HG02870 (cell line): ENCODE results near the gene ASPDH.

ENCODE experiments used
- ATAC-seq: cut with Tn5 transposase; IDR thresholded peaks from one replicate; pipeline ENCODE4 v1.9.1; 2021; ENCODE audit warnings: mild to moderate bottlenecking, moderate library complexity; ENCODE audit not compliant: unreplicated experiment

The ASPDH gene

DNA sequence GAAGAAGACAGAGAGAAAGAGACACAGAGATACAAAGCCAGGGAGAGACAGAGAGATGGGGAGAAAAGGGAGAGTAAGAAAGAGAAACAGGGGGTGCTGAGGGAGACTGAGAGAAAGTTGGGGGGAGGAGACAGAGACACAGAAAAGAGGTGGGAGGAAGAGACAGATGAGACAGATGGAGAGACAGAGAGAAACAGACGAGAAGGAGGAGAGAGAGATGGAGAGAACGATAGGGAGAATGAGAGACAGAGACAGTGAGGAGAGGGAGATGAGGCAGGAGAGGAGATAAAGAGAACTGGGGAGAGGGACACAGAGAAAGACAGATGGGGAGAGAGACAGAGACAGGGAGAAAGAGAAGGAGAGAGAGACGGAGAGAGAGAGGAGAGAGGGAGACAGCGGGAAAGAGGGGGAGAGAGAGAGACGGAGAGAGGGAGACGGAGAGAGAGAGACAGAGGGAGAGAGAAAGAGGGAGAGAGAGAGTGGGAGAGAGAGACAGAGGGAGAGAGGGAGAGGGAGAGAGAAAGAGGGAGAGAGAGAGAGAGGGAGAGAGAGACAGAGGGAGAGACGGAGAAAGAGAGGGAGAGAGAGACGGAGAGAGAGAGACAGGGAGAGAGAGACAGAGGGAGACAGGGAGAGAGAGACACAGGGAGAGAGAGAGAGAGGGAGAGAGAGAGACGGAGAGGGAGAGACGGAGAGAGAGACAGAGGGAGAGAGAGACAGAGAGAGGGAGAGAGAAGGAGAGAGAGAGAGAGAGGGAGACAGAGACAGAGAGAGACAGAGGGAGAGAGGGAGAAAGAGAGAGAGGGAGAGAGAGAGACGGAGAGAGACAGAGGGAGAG is 15.3 kb downstream of the ASPDH start:
- no peak for ATAC-seq

DNA sequence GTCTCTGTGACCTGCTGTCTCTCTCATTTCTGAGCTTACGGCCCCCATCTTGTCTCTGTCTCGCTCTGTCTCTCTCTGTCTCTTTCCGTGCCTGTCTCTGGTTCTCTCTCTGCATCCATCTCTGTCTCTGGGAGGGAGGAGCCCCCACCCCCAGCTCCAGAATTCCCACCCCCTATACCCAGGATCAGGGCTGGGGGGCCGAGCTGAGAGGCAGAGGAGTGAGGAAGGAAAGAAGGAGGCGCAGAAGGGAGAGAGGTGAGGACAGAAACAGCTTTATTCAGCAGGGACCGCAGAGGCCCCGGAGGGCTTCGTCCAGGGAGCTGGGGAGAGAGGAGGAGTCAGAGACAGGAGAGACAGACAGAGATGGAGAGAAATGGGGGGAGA is 16.7 kb downstream of the ASPDH start:
- no peak for ATAC-seq

DNA sequence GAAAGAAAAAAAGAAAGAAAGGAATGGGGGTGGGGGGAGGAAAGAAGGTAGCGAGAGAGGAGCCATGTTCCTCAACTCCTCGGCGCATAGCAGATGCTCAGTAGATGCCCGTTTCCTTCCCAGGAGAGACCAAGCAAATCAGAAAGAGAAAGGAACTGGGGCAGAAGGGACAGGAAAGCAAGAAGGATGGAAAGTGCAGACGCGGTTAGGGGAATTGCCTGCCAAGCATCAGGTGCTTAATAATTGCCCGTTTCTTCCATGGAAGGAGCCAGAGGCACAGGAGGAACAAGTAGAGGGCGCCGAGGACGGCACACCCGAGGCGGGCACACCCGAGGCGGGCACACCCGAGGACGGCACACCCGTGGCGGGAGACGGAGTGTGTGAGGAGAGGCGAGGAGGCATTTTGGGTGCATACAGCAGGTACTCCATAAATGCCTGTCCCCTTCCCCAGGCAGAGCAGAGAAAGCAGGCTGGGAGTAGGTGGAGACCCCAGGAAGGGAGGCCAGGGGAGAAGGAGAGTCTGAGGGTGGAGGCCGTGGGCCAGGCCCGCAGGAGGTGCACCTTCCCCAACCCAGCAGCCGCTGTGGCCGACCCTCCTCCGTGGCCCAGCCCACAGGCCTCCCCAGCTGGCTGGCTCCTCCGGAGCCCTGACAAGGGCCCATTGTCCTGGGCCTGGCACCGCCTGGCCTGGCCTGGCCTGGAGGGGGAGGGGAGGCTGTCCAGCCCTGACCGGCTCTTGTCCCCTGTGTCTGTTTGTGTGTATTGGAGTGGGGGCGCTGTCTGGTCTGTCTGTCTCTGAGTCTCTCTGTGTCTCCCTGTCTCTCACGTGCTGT is 17.3 kb downstream of the ASPDH start:
- ATAC-seq: no peak

DNA sequence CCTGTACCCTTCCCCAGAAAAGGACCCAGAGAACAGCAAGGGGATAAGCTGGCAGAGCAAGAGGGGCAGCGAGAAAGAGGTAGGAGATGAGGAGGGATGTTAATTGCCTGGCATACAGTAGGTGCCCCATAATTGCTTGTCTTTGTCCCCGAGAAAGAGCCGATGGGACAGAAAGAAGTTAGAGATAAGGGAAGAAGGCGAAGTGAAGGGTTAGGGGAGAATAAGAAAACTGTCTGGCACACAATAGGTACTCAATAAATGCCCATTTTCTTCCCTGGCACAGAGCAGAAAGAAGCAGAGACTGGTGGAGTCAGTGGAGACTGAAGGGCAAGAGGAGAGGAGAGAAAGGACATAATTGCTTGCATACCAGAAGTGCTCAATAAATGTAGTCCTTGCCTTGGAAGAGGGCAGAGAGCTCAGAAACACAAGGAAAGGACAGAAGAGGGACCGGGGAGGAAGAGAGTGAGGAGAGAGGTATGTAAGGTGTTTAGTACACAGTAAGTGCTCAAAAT is 18.6 kb downstream of the ASPDH start:
- no peak for ATAC-seq

DNA sequence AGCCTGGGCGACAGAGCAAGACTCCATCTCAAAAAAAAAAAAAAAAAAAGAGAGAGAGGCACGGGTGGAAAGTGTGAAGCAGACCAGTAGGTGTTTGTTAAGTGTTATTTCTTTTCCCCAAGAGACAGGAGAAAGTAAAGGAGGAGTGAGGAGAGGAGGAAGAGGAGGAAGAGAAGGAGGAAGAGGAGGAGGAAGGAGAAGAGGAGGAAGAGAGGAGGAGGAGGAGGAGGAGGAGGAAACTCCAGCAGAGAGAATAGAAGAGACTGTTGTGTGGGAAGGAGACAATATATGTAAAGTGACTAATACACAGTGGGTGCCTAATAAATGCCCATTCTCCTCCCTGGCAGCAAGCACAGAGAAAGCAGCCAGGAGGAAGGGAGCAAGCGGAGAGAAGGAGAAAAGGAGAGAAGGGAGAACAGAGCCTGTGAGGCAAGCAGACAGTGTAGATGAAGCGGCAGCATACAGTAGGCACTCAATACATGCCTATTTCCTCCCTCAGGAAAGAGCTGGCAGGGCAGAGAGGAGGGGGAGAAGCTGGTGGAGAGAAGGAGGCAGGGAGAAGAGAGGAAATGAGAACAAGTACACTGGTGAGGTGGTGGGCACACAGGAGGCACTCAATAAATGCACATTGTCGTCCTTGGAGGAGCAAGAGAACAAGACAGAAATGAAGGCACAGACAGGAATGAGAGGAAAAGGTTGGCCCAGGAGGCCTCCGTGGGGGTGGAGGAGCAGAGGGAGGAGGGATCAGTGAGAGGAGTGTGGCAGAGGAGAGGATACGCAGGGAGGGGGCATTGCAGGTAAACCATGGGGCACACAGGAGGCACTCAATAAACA is 19.3 kb downstream of the ASPDH start:
- ATAC-seq: no peak

DNA sequence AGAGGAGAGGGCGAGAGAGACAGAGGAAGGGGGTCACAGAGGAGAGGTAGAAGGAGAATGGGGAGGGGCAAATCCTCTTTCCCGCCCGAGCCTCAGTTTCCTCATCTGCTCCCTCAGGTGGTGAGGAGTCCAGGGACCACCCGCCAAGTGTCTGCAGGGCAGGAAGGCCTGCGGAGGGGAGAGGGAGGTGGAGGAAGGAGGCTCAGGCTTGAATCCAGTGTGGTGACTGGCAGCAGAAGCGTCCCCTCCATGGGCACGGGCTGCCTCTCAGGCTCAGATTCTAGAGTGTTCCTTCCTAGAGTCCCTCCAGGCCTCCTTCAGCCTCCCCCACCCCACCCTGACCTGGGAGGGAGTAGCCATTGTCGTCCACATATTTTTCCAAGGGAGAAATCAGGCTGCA is 20.5 kb downstream of the ASPDH start:
- ATAC-seq: no peak

DNA sequence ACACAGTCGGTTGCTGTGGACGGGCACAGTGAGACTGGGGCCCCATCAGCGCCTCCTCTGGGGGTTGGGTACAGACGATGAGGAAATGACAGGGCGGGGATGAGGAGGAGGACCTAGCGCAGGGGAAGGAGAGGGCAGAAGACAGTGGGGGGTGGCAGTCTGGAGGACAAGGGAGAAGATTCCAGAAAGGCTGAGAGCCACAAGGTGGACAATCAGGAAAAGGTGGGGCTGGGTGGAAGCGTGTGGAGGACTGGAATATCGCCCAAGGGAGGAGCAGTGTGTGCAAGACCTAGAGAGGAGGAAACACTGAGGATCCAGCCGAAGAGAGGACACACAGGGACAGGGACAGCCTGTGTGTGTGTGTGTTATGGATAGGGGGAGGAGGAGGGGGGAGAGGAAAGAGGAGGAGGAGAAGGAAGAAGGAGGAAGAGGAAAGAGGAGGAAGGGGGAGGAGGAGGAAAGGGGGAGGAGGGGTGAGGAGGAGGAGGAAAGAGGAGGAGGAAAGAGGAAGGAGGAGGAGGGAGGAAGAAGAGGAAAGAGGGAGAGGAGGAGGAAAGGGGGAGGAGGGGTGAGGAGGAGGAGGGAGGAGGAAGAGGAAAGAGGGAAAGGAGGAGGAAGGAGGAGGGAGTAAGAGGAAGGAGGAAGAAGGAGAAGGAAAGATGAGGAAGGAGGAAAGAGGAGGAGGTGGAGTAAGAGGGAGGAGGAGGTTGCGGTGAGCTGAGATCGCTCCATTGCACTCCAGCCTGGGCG is 21.2 kb downstream of the ASPDH start:
- no peak for ATAC-seq

DNA sequence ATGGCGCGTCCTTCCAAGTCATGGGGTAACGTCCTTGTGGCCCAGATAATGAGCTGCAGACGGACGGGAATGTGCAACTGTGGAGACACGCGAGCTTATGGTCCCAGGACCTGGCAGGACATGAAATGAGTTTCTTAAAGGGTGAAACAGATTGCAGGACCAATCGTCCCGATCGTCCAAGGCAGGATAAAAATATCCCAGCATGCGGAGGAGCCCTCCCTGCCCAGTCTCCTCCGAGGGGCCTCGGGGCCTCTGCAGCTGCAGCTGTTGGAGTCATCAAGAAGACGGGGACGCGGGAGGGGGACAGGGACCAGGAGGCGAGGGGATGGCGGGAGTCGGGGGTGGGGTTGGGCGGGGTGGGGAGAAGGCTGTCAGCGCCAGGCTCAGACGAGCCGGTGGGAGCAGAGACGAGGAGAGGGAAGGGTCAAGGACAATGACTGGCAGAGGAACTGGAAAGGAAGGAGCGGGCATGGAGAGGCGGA is 22.7 kb downstream of the ASPDH start:
- no peak for ATAC-seq

DNA sequence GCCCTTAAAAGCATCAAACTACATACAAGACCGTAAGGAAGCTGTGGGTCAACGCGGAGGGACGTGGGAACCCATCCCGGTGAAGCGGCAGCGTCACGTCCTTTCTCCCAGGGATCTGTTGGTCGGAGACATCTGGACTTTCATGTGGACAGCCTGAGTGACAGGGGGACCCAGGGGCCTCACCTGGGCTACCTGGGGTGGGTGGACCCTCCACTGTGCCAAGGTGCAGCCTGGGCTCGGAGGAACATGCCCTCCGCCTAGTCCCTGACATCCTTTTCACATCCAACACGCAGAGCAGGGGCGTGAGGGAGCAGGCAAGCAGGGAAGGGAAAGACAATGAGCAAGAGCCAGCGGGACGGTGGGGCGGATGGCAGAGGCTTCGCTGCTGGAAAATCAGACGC is 23.3 kb downstream of the ASPDH start:
- no peak for ATAC-seq

DNA sequence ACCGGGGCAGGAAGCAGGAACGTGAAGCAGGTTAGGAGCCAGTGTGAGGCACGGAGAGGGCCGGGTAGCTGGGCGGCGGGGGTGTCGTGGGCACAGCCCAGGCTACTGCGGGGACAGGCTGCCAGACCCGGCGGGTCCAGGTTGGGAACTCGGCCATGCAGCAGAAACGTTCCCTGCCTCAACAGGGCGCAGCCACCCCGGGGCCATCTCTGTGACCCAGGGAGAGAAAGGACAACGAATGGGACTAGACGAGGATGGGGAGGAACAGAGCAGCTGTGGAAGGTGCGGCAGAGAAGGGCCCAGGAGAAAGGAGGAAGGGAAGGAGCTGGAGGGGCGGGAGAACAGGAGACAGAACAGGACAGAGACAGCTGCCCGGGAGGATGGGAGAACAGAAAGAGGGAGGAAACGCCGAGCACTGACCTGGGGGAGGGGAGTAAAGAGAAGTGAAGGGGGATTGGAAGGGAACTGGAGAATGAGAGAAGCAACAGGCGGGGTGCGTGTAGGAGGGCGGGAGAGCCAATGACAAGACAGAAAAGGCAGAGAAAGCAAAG is 24.2 kb downstream of the ASPDH start:
- ATAC-seq: no peak

DNA sequence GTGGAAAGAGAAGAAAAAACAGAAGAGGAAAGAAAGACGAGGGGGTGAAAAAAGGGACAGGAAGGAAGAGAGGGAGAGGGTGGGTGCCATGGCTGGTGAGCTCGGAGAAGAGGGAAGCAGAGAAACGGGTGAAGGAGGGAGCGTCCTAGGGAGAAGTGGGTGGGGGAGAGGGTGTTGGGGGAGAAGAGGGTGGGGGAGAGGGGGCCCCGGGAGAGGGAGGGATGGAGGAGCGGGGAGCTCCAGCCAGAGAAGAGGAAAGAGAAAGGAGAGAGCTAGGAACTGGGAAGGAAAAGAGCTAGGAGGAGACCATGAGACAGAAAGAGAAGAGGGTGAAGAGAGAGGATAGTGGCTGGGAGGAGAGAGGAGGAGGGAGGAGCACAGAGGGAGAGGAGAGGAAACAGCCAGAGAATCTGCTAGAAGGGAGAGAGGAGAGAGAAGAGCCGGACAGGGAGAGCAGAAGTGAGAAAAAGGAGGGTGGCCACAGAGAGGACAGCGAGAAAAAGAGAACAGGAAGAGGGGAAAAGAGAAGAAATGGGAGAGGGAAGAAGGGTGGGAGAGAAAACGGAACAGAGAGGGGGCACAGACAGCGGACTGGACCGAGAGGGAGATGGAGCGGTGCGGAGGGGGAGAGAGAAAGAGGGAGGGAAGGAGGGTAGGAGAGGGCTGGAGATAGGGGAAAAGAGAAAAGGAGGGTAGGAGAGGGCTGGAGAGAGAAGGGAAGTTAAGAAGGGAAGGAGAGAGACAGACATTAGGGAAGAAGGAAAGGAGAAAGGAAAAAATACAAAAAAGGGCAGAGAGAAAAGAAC is 25.1 kb downstream of the ASPDH start:
- ATAC-seq: no peak

DNA sequence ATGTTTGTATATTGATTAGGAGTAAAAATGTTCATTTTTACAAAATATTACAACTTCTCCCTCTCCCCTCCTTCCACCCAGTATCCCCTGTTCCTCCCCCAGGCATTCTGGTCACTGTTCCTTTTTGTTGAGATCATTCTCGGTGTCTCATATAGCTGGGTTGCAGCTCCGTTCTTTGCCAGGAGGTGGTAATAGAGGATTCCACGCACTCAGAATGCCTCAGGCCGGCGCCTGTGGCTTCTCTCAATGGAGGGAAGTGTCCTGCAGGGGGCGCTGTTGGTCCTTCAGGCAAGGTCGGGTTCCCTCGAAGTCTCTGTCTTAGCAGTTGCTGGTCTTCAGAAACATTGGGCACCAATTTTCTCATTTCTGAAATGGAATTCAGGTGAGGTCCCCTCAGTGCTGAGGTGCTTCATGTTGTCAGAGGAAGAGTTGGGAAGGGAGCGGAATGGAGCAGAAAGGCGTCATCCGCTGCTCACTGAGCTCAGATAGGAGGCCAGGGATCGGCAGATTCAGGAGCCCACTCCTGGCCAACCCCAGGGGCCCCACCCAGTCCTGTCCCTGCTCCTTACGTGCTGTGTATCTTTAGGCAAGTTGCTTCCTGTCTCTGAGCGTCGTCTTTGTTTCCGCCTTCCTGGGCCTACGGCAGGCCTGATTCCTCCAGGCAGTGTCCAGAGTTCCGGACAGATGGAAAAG is 26.7 kb downstream of the ASPDH start:
- ATAC-seq: no peak

DNA sequence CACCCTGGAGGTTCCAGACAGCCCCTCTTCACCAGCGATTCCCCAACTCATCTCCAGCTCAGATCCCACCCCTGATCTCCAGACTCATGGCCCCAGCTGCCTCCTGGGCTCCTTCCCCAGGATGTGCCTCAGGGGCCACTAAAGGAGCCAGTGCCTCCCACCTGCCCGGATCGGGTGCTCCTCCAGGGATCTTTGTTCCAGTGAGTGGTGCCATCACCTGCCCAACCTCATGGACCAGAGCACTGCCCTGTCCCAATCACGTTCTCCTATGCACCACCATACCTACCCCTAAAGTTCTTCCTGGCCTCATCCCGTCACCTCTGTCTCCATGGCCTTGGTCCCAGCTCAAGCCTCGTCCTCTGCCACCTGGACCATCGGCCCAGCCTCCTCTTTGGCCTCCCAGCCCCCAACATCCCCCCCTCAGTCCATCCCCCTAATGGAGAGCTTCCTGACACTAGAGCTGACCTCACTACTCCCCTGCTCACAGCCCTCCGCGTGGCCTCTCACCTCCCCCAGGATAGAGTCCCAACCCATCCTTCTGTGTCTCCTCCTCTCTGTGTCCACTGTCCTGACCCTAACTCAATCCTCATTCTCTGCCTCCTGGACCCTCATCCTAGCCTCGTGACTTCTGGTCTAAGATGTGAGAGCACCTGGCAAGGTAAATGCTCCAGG is 28.3 kb downstream of the ASPDH start:
- ATAC-seq: no peak

DNA sequence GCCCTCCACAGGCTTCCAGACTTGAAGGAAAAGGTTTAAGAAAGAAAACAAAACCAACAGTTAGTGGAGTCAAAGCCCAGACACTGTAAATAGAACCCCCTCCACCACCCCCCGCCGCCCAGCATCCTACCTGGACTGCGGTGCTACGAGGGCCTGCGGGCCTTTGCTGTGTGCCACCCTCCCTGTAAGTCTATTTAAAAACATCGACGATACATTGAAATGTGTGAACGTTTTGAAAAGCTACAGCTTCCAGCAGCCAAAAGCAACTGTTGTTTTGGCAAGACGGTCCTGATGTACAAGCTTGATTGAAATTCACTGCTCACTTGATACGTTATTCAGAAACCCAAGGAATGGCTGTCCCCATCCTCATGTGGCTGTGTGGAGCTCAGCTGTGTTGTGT is 30.8 kb downstream of the ASPDH start:
- ATAC-seq: no peak

DNA sequence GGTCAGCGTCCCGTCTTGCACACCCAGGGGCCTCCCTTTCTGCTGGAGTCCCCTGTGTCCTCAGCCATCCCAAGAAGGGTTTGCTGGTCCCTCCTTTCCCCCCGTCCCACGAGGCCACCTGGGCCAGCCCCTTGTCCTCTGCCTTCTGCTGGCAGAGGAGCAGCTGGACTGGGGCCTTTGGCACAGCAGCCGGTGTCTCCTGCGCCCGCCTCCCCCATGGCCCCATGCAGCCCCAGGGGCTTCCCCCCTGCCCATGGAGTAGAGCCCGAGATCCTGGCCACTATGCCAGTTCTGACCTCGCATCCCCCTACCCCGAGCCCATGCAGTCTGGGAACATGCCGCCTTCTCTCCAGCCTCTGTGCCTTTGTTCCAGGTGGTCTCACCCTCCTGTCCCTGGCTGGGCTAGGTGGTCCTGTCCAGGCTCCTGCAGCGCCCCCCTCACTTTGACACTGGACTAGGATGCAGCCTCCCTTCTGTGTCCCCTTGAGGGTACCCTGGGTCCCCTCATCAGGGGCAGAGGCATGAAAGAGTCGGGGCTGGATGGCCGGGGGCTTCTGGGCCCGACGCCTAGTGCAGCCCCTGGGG is 31.4 kb downstream of the ASPDH start:
- ATAC-seq: no peak

DNA sequence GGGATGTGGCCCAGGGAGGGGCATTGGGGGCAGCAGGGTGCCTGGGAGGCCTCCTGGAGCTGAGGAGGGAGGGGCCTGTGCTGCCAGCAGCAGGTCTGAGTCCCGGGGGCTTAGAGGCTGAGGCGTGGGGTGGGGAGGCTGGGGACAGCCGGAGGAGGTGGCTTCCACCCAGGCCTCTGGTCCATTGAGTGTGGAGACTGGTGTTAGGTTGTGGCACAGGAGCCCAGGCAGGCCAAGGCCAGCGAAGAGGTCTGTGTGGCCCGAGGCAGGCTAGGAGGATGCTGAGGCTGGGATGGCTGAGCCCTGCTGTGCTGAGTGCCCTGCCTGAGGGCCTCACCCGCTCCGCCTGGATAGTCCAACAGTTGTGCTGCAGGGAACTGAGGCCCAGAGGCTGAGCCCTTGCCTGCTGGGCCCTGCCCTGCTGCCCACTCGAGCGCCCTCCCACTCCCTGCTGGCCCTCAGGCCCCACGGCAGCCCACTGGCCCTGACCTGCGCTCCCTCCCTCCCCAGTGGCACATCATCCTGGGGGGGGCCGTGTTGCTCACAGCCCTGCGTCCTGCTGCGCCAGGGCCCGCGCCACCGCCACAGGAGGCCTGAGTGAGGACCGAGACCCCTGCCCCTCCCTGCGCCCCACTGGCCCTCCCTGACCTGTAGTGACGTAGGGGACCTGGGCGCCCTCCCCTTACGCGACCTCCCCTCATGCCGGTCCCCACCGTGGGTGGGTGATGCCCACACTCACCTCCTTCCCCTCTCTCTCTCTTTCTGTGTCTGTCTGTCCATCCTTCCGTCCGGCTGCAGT is 32.2 kb downstream of the ASPDH start:
- ATAC-seq: no peak
